RWPE1 (cell line): Measurements from ENCODE around the gene GREM2.

ENCODE experiments used
- CTCF ChIA-PET: fragments of 350-600 bp; sonication (Branson Sonifier 250); formaldehyde crosslinking; extraction: SDS; loops from one replicate; lab custom pipeline; 2021; lab: Yijun Ruan, JAX
- POLR2A ChIA-PET: fragments of 400-600 bp; formaldehyde crosslinking; extraction: SDS; loops from one replicate; lab custom pipeline; 2020; ENCODE audit warnings: antibody characterized with exemption; ENCODE audit not compliant: low non-redundant PET; lab: Yijun Ruan, JAX
- DNase-seq: peaks from one replicate; pipeline ENCODE4 v3.0.0; 2012; ENCODE audit warnings: low spot score
- H3K27ac ChIP-seq: fragments of 450-650 bp; 2 replicates; pipeline ENCODE4 v1.5.1; 2017
- TF ChIP-seq, protein P1 (sequence below): fragments of 450-650 bp; conservative IDR thresholded peaks from 2 replicates; pipeline ENCODE4 v1.5.1; 2017; ENCODE audit warnings: low read depth, mild to moderate bottlenecking

Gene GREM2

GRCh38 chr1:240462766-240463395 lies 149.1 kb downstream of the GREM2 start:
- ChIA-PET POLR2A (no interaction called here), CTCF (no interaction called here)
- TF ChIP-seq, protein P1, sequence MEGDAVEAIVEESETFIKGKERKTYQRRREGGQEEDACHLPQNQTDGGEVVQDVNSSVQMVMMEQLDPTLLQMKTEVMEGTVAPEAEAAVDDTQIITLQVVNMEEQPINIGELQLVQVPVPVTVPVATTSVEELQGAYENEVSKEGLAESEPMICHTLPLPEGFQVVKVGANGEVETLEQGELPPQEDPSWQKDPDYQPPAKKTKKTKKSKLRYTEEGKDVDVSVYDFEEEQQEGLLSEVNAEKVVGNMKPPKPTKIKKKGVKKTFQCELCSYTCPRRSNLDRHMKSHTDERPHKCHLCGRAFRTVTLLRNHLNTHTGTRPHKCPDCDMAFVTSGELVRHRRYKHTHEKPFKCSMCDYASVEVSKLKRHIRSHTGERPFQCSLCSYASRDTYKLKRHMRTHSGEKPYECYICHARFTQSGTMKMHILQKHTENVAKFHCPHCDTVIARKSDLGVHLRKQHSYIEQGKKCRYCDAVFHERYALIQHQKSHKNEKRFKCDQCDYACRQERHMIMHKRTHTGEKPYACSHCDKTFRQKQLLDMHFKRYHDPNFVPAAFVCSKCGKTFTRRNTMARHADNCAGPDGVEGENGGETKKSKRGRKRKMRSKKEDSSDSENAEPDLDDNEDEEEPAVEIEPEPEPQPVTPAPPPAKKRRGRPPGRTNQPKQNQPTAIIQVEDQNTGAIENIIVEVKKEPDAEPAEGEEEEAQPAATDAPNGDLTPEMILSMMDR, result no peak
- DNase-seq, result no peak
- H3K27ac ChIP-seq, result no peak overlapping the region

- POLR2A ChIA-PET, result no interaction called here
- no peak for DNase-seq
- CTCF ChIA-PET, result no interaction called here
- TF ChIP-seq, protein P1, result no peak
- no peak overlapping the region for H3K27ac ChIP-seq
These were observed 149.7 kb downstream of the GREM2 start for GRCh38 chr1:240462277-240462676.

GRCh38 chr1:240457203-240457602 lies 154.8 kb downstream of the GREM2 start:
- CTCF ChIA-PET, result interaction anchor here (0.5 kb wide), 1 partner anchor 12 kb away, joined by 3 read pairs; no protein-coding TSS in a partner anchor
- TF ChIP-seq, protein P1, result no peak
- H3K27ac ChIP-seq, result no peak overlapping the region
- no peak for DNase-seq
- POLR2A ChIA-PET, result no interaction called here

- CTCF ChIA-PET, result interaction anchor here (0.6 kb wide), 1 partner anchor 14 kb away, joined by 4 read pairs; no protein-coding TSS in a partner anchor
- POLR2A ChIA-PET, result no interaction called here
- no peak overlapping the region for H3K27ac ChIP-seq
- no peak for DNase-seq
- TF ChIP-seq, protein P1, result no peak
These were observed 156.6 kb downstream of the GREM2 start for GRCh38 chr1:240455228-240455821.

GRCh38 chr1:240445369-240445768 lies 166.6 kb downstream of the GREM2 start:
- TF ChIP-seq, protein P1, result no peak
- ChIA-PET POLR2A (no interaction called here), CTCF (interaction anchor here (0.7 kb wide), 1 partner anchor 24 kb away, joined by 3 read pairs; no protein-coding TSS in a partner anchor)
- H3K27ac ChIP-seq, result no peak overlapping the region
- DNase-seq, result no peak

DNA sequence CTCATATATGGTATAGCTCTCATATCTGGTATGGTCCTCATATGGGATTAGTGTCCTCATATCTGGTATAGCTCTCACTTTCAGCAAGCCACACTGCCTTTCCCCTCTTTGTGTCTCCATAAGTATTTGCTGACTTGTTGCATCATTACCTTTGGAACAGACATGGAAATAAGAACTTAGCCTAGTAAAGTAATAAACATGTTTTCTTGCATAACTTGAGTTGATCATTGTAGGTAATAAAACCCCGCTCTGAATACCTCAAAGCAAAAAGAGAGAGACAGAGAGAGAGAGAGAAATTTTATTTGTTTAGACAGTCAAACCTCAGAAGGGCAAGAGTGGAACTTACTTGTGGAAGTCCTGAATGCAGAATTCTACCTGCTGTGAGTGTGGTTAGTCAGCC lies 170.3 kb downstream of the GREM2 start:
- H3K27ac ChIP-seq, result no peak overlapping the region
- DNase-seq, result no peak
- ChIA-PET POLR2A (no interaction called here), CTCF (no interaction called here)
- TF ChIP-seq, protein P1, result no peak
